Fibroblast of lung (primary cell): ENCODE results near the gene SUPV3L1.

ENCODE experiments used
- EZH2 ChIP-seq: IDR thresholded peaks from 2 replicates; pipeline ENCODE4 v1.5.1; 2012; ENCODE audit warnings: low read length, control low read depth, mild to moderate bottlenecking; ENCODE audit errors: missing control alignments
- TF ChIP-seq, protein P1 (sequence below), 2 donors: IDR thresholded peaks in 1 of 2; conservative IDR thresholded peaks in 1 of 2; 1 replicate in 1 of 2; 2 replicates in 1 of 2; pipeline ENCODE4 v1.5.1; 2011 to 2012; ENCODE audit warnings: low read length in 2 of 2, control low read depth in 1 of 2, inconsistent platforms in 1 of 2, low read depth in 1 of 2, mild to moderate bottlenecking in 1 of 2

DNA sequence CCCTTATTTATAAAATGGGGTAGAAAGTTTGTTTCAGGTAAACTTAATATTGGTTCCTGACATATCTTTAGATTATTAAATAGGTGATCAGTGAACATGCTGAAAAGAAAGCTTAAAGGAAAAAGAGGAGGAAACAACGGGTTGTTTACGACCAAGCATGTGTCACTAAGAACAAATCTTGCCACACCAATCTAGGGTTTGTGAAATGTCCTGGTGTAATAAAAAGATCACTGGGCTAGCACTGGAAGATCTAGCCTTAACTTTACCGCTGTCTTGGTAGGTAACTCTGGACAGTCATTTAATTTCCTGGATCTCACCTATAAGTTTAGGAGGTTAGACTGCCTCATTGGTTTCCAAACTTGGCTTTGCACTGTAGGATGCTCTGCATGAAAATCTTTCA, 37.1 kb upstream of the SUPV3L1 start:
- TF ChIP-seq EZH2: no peak
- TF ChIP-seq, protein P1, sequence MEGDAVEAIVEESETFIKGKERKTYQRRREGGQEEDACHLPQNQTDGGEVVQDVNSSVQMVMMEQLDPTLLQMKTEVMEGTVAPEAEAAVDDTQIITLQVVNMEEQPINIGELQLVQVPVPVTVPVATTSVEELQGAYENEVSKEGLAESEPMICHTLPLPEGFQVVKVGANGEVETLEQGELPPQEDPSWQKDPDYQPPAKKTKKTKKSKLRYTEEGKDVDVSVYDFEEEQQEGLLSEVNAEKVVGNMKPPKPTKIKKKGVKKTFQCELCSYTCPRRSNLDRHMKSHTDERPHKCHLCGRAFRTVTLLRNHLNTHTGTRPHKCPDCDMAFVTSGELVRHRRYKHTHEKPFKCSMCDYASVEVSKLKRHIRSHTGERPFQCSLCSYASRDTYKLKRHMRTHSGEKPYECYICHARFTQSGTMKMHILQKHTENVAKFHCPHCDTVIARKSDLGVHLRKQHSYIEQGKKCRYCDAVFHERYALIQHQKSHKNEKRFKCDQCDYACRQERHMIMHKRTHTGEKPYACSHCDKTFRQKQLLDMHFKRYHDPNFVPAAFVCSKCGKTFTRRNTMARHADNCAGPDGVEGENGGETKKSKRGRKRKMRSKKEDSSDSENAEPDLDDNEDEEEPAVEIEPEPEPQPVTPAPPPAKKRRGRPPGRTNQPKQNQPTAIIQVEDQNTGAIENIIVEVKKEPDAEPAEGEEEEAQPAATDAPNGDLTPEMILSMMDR (conservative IDR thresholded peaks at IDR 0.05 in 1 of 2, IDR thresholded peaks at IDR 0.05 in 1 of 2; ENCODE audit: low read depth in 1 of 2, low read length in 2 of 2): no peak
